ENCODE results near the gene ZP2.
"Not testable (repeated sequence)": the region's sequence is repeated elsewhere in the genome, so short reads cannot be mapped to it uniquely, and the experiment has no call there.

Gene ZP2

GRCh38 chr16:21211486-21211885 is at the start of gene ZP2:
Gene ZP2, minus strand, starts transcription at chr16:21211574. Its CDS starts 27 bp downstream, at chr16:21211547.
- no peak for TF ChIP-seq Cebpa-rat (IDR thresholded peaks at IDR 0.05)
- no peaks in the 10 kb centered on the region for H3K27me3 ChIP-seq
- no peak within 1 kb of the TSS for H3K27ac ChIP-seq

GRCh38 chr16:21257284-21257683 is 45.9 kb upstream of the ZP2 start:
- no peak for TF ChIP-seq Cebpa-rat (IDR thresholded peaks at IDR 0.05)
- no peaks in the 10 kb centered on the region for H3K36me3 ChIP-seq
- no peaks in the 10 kb centered on the region; a peak in 1 of 22 replicates for H3K9me3 ChIP-seq (replicated peaks in 1 of 11)
- no peak overlapping the region for H3K4me3 ChIP-seq
- no peaks in the 10 kb centered on the region for H4K20me1 ChIP-seq
- H3K4me1 ChIP-seq: no peaks in the 10 kb centered on the region; a peak in 1 of 20 replicates
- no peaks in the 10 kb centered on the region for H3K27me3 ChIP-seq
- H3K4me2 ChIP-seq: no peak overlapping the region
- no peak overlapping the region for H3K27ac ChIP-seq
- H3K9ac ChIP-seq: no peak overlapping the region

More at GRCh38 chr16:21211486-21211885, at the start of gene ZP2:
- Histone ChIP-seq H3K9ac (no peak within 1 kb of the TSS), H4K20me1 (no peaks in the 10 kb centered on the region), H3K4me3 (no peak within 1 kb of the TSS), H3K9me3 (replicated peaks in 1 of 11) (no peaks in the 10 kb centered on the region; a peak in 1 of 22 replicates), H3K4me2 (peak within 1 kb of the TSS in 5 of 11 experiments; percentile 12 to 38 (median 33); a peak in 5 of 22 replicates), H3K36me3 (no peaks in the 10 kb centered on the region), H3K4me1 (peaks cover 0 to 8% (median 4%) of the 10 kb centered on the region in 10 experiments; a peak in 4 of 20 replicates)

- Histone ChIP-seq H4K20me1 (no peaks in the 10 kb centered on the region), H3K27me3 (no peaks in the 10 kb centered on the region), H3K4me2 (no peak overlapping the region), H3K4me3 (no peak overlapping the region), H3K27ac (no peak overlapping the region), H3K9me3 (replicated peaks in 1 of 11) (no peaks in the 10 kb centered on the region; a peak in 1 of 22 replicates), H3K9ac (no peak overlapping the region), H3K36me3 (no peaks in the 10 kb centered on the region), H3K4me1 (no peaks in the 10 kb centered on the region; a peak in 1 of 20 replicates)
- no peak for TF ChIP-seq Cebpa-rat (IDR thresholded peaks at IDR 0.05)
These were observed 45.3 kb upstream of the ZP2 start for GRCh38 chr16:21256636-21257035.

GRCh38 chr16:21253470-21253869 is 42.1 kb upstream of the ZP2 start:
- no peak for TF ChIP-seq Cebpa-rat (IDR thresholded peaks at IDR 0.05)
- Histone ChIP-seq H3K9me3 (replicated peaks in 1 of 11) (no peaks in the 10 kb centered on the region), H3K36me3 (no peaks in the 10 kb centered on the region), H3K4me2 (no peak overlapping the region), H3K4me1 (peaks cover 5 to 18% (median 15%) of the 10 kb centered on the region in 10 experiments; a peak in 19 of 20 replicates), H3K4me3 (no peak overlapping the region), H3K27ac (no peak overlapping the region), H4K20me1 (no peaks in the 10 kb centered on the region), H3K9ac (no peak overlapping the region), H3K27me3 (no peaks in the 10 kb centered on the region)

GRCh38 chr16:21250072-21250923 is 38.9 kb upstream of the ZP2 start:
- H3K4me2 ChIP-seq: peak overlapping the region; percentile 23 to 82 (median 59); a peak in 20 of 22 replicates
- H3K27me3 ChIP-seq: no peaks in the 10 kb centered on the region

GRCh38 chr16:21248179-21248578 is 36.8 kb upstream of the ZP2 start:
- H3K4me3 ChIP-seq; H3K27ac ChIP-seq; H3K27me3 ChIP-seq; H3K36me3 ChIP-seq; H3K9me3 ChIP-seq (replicated peaks in 1 of 11); H3K9ac ChIP-seq; H3K4me2 ChIP-seq; H4K20me1 ChIP-seq: not testable (repeated sequence)
- H3K4me1 ChIP-seq: peaks cover 5 to 18% (median 15%) of the 10 kb centered on the region in 10 experiments; a peak in 19 of 20 replicates

More at GRCh38 chr16:21250072-21250923, 38.9 kb upstream of the ZP2 start:
- H4K20me1 ChIP-seq: no peaks in the 10 kb centered on the region
- H3K36me3 ChIP-seq: no peaks in the 10 kb centered on the region
- no peak for TF ChIP-seq Cebpa-rat (IDR thresholded peaks at IDR 0.05)
- no peak overlapping the region for H3K27ac ChIP-seq
- H3K9ac ChIP-seq: no peak overlapping the region
- H3K4me3 ChIP-seq: no peak overlapping the region
- H3K4me1 ChIP-seq: peaks cover 5 to 18% (median 15%) of the 10 kb centered on the region in 10 experiments; a peak in 19 of 20 replicates
- H3K9me3 ChIP-seq (replicated peaks in 1 of 11): no peaks in the 10 kb centered on the region

GRCh38 chr16:21244518-21245215 is 33.3 kb upstream of the ZP2 start:
- H3K9me3 ChIP-seq (replicated peaks in 1 of 11): no peaks in the 10 kb centered on the region
- H3K4me2 ChIP-seq: no peak overlapping the region
- H3K4me1 ChIP-seq: peaks cover 0 to 3% (median under 1%) of the 10 kb centered on the region in 10 experiments; a peak in 7 of 20 replicates
- H3K36me3 ChIP-seq: no peaks in the 10 kb centered on the region
- no peak for TF ChIP-seq Cebpa-rat (IDR thresholded peaks at IDR 0.05)
- H4K20me1 ChIP-seq: no peaks in the 10 kb centered on the region
- no peak overlapping the region for H3K27ac ChIP-seq
- H3K4me3 ChIP-seq: no peak overlapping the region
- H3K9ac ChIP-seq: no peak overlapping the region
- no peaks in the 10 kb centered on the region for H3K27me3 ChIP-seq

GRCh38 chr16:21242756-21243155 is 31.4 kb upstream of the ZP2 start:
- Histone ChIP-seq H3K4me2 (no peak overlapping the region), H3K9ac (no peak overlapping the region), H3K9me3 (replicated peaks in 1 of 11) (no peaks in the 10 kb centered on the region), H3K27ac (no peak overlapping the region), H3K27me3 (no peaks in the 10 kb centered on the region), H3K36me3 (no peaks in the 10 kb centered on the region), H4K20me1 (no peaks in the 10 kb centered on the region), H3K4me1 (no peaks in the 10 kb centered on the region), H3K4me3 (no peak overlapping the region)
- no peak for TF ChIP-seq Cebpa-rat (IDR thresholded peaks at IDR 0.05)

- Histone ChIP-seq H4K20me1 (no peaks in the 10 kb centered on the region), H3K9me3 (replicated peaks in 1 of 11) (peaks cover 0 to 9% (median 0%) of the 10 kb centered on the region in 11 experiments; a peak in 5 of 22 replicates), H3K36me3 (no peaks in the 10 kb centered on the region), H3K27me3 (no peaks in the 10 kb centered on the region), H3K27ac (no peak overlapping the region), H3K9ac (no peak overlapping the region), H3K4me2 (no peak overlapping the region), H3K4me3 (no peak overlapping the region), H3K4me1 (no peaks in the 10 kb centered on the region)
- no peak for TF ChIP-seq Cebpa-rat (IDR thresholded peaks at IDR 0.05)
These were observed 28.3 kb upstream of the ZP2 start for GRCh38 chr16:21239646-21240045.

Data from BLaER1 treated with 17β-estradiol and CSF1 and Interleukin-3, amounts not matched to agents 10 nM and 100 nM (cell line).